Lung (tissue), 12 donors: ENCODE results near the gene KCND3. TPM values are rescaled to one million over a fixed set of nuclear protein-coding genes. Genes with fewer than 3 reads are reported as not detected.

Source experiments
- ATAC-seq: fragments of 200-7000 bp; cut with Tn5 transposase; one replicate; pipeline ENCODE4 v1.9.1; 2020; ENCODE audit warnings: moderate number of reproducible peaks; ENCODE audit not compliant: insufficient read depth, low FRiP score
- DNase-seq, 3 donors: peaks; one replicate each; pipeline ENCODE4 v3.0.0-alpha.2; 2013 to 2017
- H3K27ac ChIP-seq, 2 donors: one replicate each; pipeline ENCODE4 v1.5.1; 2013; ENCODE audit warnings: mild to moderate bottlenecking in 2 of 2, moderate library complexity in 2 of 2, control low read depth in 1 of 2, inconsistent platforms in 1 of 2, low read depth in 1 of 2, low read length in 1 of 2
- H3K27me3 ChIP-seq, 3 donors: one replicate each; pipeline ENCODE4 v1.5.1; 2013; ENCODE audit warnings: low read length in 2 of 3; ENCODE audit not compliant: control insufficient read depth in 3 of 3, insufficient read depth in 3 of 3
- H3K36me3 ChIP-seq, 4 donors: one replicate each; pipeline ENCODE4 v1.5.1; 2013; ENCODE audit warnings: low read length in 4 of 4, mild to moderate bottlenecking in 1 of 4, moderate library complexity in 1 of 4; ENCODE audit not compliant: control insufficient read depth in 4 of 4, insufficient read depth in 4 of 4
- H3K4me1 ChIP-seq, 5 donors: one replicate each; pipeline ENCODE4 v1.5.1; 2013; ENCODE audit warnings: low read length in 5 of 5, mild to moderate bottlenecking in 2 of 5, moderate library complexity in 1 of 5; ENCODE audit not compliant: control insufficient read depth in 5 of 5, insufficient read depth in 5 of 5
- H3K4me3 ChIP-seq: one replicate; pipeline ENCODE4 v1.5.1; 2013; ENCODE audit warnings: mild to moderate bottlenecking, control low read depth, moderate library complexity
- H3K9ac ChIP-seq, 2 donors: one replicate each; pipeline ENCODE4 v1.5.1; 2013; ENCODE audit warnings: low read length in 2 of 2, control low read depth in 1 of 2; ENCODE audit not compliant: insufficient read depth in 1 of 2
- H3K9me3 ChIP-seq, 4 donors: one replicate each; pipeline ENCODE4 v1.5.1; 2013; ENCODE audit warnings: low read length in 3 of 4, mild to moderate bottlenecking in 1 of 4, moderate library complexity in 1 of 4; ENCODE audit not compliant: control insufficient read depth in 4 of 4, insufficient read depth in 3 of 4
- WGBS, 2 donors: extraction: QIAGEN DNeasy Blood & Tissue Kit; methylation state at CpG; one replicate each; pipeline ENCODE4 v1.1.7; 2013; 5-methylcytosine and 5-hydroxymethylcytosine counted together
- polyA plus RNA-seq, 2 donors: library from polyadenylated mRNA; stranded (reverse); fragments of 200-250 nt; gene quantifications; one replicate each; pipeline ENCODE4 v1.2.1, GENCODE V29; 2013
- total RNA-seq, 2 donors: library from RNA; depleted of rRNA in 1 of 2; stranded (reverse); fragments of >200 nt in 1 of 2; gene quantifications; one replicate each; pipeline ENCODE4 v1.2.1, GENCODE V29; 2014 to 2021
- TF ChIP-seq, protein P1 (sequence below): IDR thresholded peaks from 2 replicates; pipeline ENCODE4 v1.5.1; 2012; ENCODE audit warnings: mild to moderate bottlenecking; ENCODE audit errors: control extremely low read depth, extremely low read depth
- donor health status: control.
- donor health status: control.
- donor health status: Bipolar disorder and iron deficiency.
- donor health status: healthy.
- donor health status: DM: yes; HTN: yes; CAD: no.

Gene KCND3
- total and polyA plus RNA-seq, 4 donors, result 1.3 to 12.1 (median 4.9) TPM

- WGBS, 2 donors, result 63 to 79% methylated on average over 10 of the region's 10 CpGs
- H3K9ac ChIP-seq, result no peak overlapping the region
- H3K27ac ChIP-seq, result no peak overlapping the region
- peaks cover 5 to 23% (median 14%) of the 10 kb centered on the region in 5 donors for H3K4me1 ChIP-seq
- TF ChIP-seq, protein P1, sequence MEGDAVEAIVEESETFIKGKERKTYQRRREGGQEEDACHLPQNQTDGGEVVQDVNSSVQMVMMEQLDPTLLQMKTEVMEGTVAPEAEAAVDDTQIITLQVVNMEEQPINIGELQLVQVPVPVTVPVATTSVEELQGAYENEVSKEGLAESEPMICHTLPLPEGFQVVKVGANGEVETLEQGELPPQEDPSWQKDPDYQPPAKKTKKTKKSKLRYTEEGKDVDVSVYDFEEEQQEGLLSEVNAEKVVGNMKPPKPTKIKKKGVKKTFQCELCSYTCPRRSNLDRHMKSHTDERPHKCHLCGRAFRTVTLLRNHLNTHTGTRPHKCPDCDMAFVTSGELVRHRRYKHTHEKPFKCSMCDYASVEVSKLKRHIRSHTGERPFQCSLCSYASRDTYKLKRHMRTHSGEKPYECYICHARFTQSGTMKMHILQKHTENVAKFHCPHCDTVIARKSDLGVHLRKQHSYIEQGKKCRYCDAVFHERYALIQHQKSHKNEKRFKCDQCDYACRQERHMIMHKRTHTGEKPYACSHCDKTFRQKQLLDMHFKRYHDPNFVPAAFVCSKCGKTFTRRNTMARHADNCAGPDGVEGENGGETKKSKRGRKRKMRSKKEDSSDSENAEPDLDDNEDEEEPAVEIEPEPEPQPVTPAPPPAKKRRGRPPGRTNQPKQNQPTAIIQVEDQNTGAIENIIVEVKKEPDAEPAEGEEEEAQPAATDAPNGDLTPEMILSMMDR, result no peak
- ATAC-seq (no peak), DNase-seq (no peak)
- H3K36me3 ChIP-seq, result no peaks in the 10 kb centered on the region
- H3K9me3 ChIP-seq, result no peaks in the 10 kb centered on the region
- no peak overlapping the region for H3K4me3 ChIP-seq
- H3K27me3 ChIP-seq, result peaks cover 0 to 6% (median 2%) of the 10 kb centered on the region in 3 donors
Measured at GRCh38 chr1:111882986-111883560, 106.4 kb downstream of the KCND3 start.

GRCh38 chr1:111882559-111882958, 106.9 kb downstream of the KCND3 start:
- peaks cover 0 to 5% (median 4%) of the 10 kb centered on the region in 3 donors for H3K27me3 ChIP-seq
- WGBS, 2 donors, result 77% methylated on average over 6 of the region's 6 CpGs
- ATAC-seq, result no peak
- no peak overlapping the region for H3K27ac ChIP-seq
- H3K9me3 ChIP-seq, result no peaks in the 10 kb centered on the region
- no peak overlapping the region for H3K4me3 ChIP-seq
- H3K4me1 ChIP-seq, result peaks cover 5 to 23% (median 12%) of the 10 kb centered on the region in 5 donors
- H3K36me3 ChIP-seq, result no peaks in the 10 kb centered on the region
- H3K9ac ChIP-seq, result no peak overlapping the region
- DNase-seq, result no peak
- TF ChIP-seq, protein P1, result no peak

DNA sequence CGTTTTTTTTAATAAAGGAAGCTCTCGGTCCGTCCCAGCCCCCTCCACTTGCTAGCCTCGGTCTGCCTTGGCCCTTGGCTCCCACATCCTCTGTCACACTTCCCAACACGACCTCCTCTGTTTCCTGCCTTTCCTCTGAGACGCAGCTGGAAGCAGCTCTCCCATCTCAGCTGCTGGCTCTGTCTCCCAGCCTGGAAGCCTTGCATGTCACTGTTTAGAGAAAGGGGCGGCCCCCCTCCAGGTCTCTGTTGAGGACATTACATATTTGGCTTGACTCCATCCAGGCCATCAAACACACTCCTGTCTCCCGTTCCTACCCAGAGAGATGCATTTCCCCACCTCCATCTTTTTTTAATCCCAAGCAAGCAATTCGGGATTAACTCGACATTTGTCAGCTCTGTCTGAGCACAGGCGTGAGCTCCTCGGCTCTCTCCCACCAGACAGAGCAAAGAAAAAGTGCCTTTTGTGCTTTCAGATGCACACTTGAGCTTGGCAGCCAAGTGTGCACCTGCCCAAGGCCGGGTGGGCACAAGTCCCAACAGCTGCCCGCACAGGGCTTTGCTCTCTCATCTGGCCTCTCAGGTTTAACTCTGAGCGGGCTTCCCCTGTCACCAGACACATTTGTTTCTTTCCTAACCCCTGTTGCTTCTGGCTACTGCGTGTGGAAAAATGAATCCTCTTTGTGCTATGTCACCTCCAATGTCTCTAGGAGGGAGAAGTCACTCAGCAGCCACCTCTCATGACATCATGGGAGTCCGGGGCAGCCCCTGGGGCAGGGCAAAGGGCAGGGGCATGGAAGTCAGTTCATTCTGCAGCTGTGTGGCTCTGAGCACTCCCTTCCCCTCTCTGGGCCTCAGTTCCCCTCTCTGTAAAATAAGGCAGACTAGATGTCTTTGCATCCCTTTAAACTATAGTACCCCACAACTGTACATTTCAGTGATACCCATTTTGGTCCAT, 108.3 kb downstream of the KCND3 start:
- Histone ChIP-seq H3K4me3 (no peak overlapping the region), H3K27me3 (peaks cover 0 to 5% (median 4%) of the 10 kb centered on the region in 3 donors), H3K36me3 (no peaks in the 10 kb centered on the region), H3K9me3 (no peaks in the 10 kb centered on the region), H3K4me1 (peaks cover 5 to 33% (median 12%) of the 10 kb centered on the region in 5 donors), H3K27ac (no peak overlapping the region), H3K9ac (no peak overlapping the region)
- no peak for ATAC-seq
- peak; percentile 84 to 91 (median 86) for DNase-seq
- TF ChIP-seq, protein P1, result no peak
- 35 to 42% methylated on average over 17 of the region's 17 CpGs for WGBS, 2 donors
